Thoracic aorta (tissue), 2 donors: ENCODE results near the gene TLE3. TPM values are rescaled to one million over a fixed set of nuclear protein-coding genes. Genes with fewer than 3 reads are reported as not detected.

Experiments
- ATAC-seq: fragments of 150-250 bp; one replicate; pipeline ENCODE4 v1.8.0; 2017; ENCODE audit warnings: low read depth; ENCODE audit not compliant: insufficient number of reproducible peaks, low FRiP score
- DNase-seq: peaks from one replicate; pipeline ENCODE4 v3.0.0-alpha.2; 2020; ENCODE audit warnings: low spot score
- H3K27ac ChIP-seq, 2 donors: fragments of 200-600 bp; sonication (generic); 1 replicate in 1 of 2; 2 replicates in 1 of 2; pipeline ENCODE4 v1.5.1; 2016; ENCODE audit warnings: mild to moderate bottlenecking in 2 of 2, moderate library complexity in 2 of 2
- H3K27me3 ChIP-seq: fragments of 200-600 bp; sonication (generic); replicated peaks from 2 replicates; pipeline ENCODE4 v1.6.0; 2016; ENCODE audit warnings: mild to moderate bottlenecking; ENCODE audit not compliant: insufficient read depth
- H3K36me3 ChIP-seq: fragments of 200-600 bp; sonication (generic); one replicate; pipeline ENCODE4 v1.5.1; 2016
- H3K4me1 ChIP-seq, 2 donors: fragments of 200-600 bp; sonication (generic); 1 replicate in 1 of 2; 2 replicates in 1 of 2; pipeline versions ENCODE4 v1.5.1 to v1.6.0; 2016; ENCODE audit warnings: low read depth in 2 of 2, mild to moderate bottlenecking in 1 of 2; ENCODE audit not compliant: control insufficient read depth in 1 of 2
- H3K4me3 ChIP-seq: fragments of 200-600 bp; sonication (generic); 2 replicates; pipeline ENCODE4 v1.5.1; 2016; ENCODE audit warnings: mild to moderate bottlenecking
- H3K9me3 ChIP-seq: fragments of 200-600 bp; sonication (generic); 2 replicates; pipeline ENCODE4 v1.5.1; 2016
- CTCF ChIP-seq: fragments of 200-600 bp; sonication (generic); IDR thresholded peaks from one replicate; pipeline ENCODE4 v1.5.1; 2019; ENCODE audit warnings: antibody characterized with exemption
- total RNA-seq, 2 donors: library from RNA; depleted of rRNA; stranded (reverse); fragments of >200 nt; gene quantifications; one replicate each; pipeline versions ENCODE4 v1.1.0 to v1.2.3, GENCODE V29; 2016

TLE3 gene
- total RNA-seq, 2 donors from 2014 or later: 78.3 to 124 TPM

DNA sequence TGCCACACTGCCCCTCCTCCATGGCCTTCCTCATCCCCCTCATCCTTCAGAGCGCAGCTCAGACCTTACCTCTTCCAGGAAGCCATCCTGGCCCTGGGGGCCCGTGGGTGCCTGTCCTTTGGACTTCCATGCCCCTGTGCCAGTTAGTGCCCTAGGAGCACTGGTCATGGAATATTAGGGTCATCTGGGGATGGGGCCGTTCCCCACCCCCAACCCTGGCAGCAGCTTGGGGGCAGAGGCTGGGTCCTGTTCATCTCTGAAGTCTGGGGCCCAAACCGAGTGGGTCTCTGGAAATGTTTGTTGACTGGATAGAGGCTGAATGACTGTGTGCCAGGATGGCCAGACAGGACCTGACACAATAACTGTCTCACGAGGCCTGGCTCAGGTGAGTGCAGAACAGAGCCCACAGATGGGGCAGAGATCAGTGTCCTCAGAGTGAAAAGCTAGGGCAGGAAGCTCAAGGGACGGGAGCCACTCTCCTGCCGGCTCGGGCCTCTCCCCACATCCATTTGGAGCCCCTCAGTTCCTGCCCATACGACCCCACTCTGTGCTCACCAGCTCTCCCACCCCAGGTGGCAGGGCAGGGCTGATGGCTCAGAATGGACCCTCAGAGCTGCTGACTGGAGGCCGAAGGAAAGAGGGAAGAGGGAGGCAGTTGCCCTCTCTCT lies 62.5 kb downstream of the TLE3 start:
- no peak for DNase-seq
- no peaks in the 10 kb centered on the region for H3K9me3 ChIP-seq
- no peaks in the 10 kb centered on the region for H3K4me1 ChIP-seq
- no peak for TF ChIP-seq CTCF
- no peak for ATAC-seq
- H3K4me3 ChIP-seq: no peak overlapping the region
- no peak overlapping the region for H3K27ac ChIP-seq
- no peaks in the 10 kb centered on the region for H3K27me3 ChIP-seq
- no peaks in the 10 kb centered on the region for H3K36me3 ChIP-seq

DNA sequence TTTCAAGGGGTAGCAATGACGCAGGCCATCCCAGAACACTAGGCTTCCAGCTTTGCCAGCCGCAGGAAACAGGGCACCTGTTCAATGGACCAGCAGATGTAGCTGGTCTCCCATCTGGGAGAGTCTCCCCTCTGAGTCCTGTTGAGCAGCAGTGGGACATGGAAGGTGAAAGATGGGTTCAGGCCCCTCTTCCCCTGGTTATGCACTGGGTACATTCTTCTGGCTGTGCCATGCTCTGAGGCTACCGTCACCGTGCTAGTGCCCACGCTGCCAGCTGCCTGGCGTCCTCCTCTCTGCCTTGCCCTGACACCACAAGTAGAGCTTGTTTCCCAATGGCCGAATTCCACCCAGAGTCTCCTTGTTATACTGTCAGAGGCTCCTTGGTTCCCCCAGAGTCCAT lies 63.1 kb downstream of the TLE3 start:
- DNase-seq (no peak), ATAC-seq (no peak)
- Histone ChIP-seq H3K27me3 (no peaks in the 10 kb centered on the region), H3K27ac (no peak overlapping the region), H3K4me3 (no peak overlapping the region), H3K4me1 (no peaks in the 10 kb centered on the region), H3K36me3 (no peaks in the 10 kb centered on the region), H3K9me3 (no peaks in the 10 kb centered on the region)
- no peak for TF ChIP-seq CTCF

DNA sequence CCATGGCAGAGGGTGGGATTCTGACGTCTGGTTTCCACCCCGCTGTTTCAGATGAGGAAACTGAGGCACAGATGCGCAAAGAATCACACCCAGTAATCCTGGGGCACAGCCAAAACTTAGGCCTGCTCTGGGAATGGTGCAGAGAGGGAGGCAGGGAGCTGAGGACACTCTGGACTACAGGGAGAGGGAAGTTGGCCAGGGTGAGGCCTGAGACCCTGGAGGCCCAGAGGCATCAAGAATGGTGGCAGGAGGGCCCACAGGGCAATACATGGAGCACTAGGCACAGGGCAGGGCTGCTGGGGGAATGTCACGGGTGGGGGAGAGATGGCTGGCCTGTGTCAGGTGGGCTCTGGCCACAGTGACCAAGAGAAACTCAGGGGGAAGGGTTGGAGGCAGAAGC lies 63.6 kb downstream of the TLE3 start:
- Histone ChIP-seq H3K4me1 (no peaks in the 10 kb centered on the region), H3K27ac (no peak overlapping the region), H3K36me3 (no peaks in the 10 kb centered on the region), H3K27me3 (no peaks in the 10 kb centered on the region), H3K4me3 (no peak overlapping the region), H3K9me3 (no peaks in the 10 kb centered on the region)
- no peak for ATAC-seq
- DNase-seq: no peak
- no peak for TF ChIP-seq CTCF

GRCh38 chr15:70033529-70034140 lies 64.1 kb downstream of the TLE3 start:
- no peak for DNase-seq
- TF ChIP-seq CTCF: no peak
- Histone ChIP-seq H3K4me3 (no peak overlapping the region), H3K9me3 (no peaks in the 10 kb centered on the region), H3K27ac (no peak overlapping the region), H3K27me3 (no peaks in the 10 kb centered on the region), H3K4me1 (no peaks in the 10 kb centered on the region), H3K36me3 (no peaks in the 10 kb centered on the region)
- no peak for ATAC-seq

DNA sequence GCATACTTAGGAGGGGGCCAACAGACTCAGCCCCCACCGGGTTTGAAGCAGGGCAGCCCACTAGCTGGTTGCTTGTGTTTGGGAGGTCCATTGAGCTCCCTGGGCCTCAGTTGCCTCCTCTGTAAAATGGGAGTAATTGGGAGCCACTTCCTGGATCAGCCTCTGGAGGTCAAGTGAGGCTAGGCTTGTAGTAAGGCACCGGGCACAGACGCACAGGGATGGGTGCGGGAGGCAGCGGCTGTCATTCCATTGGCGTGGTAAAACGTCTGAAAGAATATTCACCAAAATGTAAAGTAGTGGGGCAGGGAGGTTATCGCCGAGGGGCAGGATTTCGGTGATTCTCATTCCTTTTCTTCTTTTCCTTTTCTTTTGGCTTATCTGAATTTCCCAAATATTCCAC lies 64.6 kb downstream of the TLE3 start:
- no peak overlapping the region for H3K27ac ChIP-seq
- no peak overlapping the region for H3K4me3 ChIP-seq
- no peaks in the 10 kb centered on the region for H3K9me3 ChIP-seq
- no peak for TF ChIP-seq CTCF
- H3K36me3 ChIP-seq: no peaks in the 10 kb centered on the region
- ATAC-seq: no peak
- DNase-seq: no peak
- no peaks in the 10 kb centered on the region for H3K4me1 ChIP-seq
- H3K27me3 ChIP-seq: no peaks in the 10 kb centered on the region
